ENCODE results near the gene CTNNA3.

DNA sequence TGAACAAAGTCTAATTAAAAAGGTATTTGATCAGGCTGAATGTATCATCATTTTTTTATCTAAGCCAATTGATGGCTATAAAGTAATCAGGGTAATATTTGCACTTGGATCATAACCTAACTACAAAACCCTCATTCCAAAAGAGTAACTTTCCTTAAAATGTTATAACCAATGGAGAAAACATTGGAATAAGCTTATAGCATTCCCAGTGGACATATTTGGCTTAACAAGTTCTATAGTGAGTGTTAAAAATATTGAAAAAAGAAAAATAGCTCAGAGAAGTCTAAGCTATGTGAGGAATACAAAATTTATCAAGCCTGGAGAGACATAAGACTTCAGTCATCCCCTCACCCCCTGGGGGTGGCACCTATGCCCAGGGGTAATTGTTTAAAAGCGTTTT, 411.4 kb downstream of the CTNNA3 start:
- TF ChIP-seq, protein P1, sequence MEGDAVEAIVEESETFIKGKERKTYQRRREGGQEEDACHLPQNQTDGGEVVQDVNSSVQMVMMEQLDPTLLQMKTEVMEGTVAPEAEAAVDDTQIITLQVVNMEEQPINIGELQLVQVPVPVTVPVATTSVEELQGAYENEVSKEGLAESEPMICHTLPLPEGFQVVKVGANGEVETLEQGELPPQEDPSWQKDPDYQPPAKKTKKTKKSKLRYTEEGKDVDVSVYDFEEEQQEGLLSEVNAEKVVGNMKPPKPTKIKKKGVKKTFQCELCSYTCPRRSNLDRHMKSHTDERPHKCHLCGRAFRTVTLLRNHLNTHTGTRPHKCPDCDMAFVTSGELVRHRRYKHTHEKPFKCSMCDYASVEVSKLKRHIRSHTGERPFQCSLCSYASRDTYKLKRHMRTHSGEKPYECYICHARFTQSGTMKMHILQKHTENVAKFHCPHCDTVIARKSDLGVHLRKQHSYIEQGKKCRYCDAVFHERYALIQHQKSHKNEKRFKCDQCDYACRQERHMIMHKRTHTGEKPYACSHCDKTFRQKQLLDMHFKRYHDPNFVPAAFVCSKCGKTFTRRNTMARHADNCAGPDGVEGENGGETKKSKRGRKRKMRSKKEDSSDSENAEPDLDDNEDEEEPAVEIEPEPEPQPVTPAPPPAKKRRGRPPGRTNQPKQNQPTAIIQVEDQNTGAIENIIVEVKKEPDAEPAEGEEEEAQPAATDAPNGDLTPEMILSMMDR (IDR thresholded peaks at IDR 0.05) = no peak
- TF ChIP-seq POLR2A (IDR thresholded peaks at IDR 0.05) = no peak
